ENCODE data around the gene TRIO.

- TF ChIP-seq EZH2 (IDR thresholded peaks at IDR 0.05): no peak
- TF ChIP-seq POLR2AphosphoS5 (IDR thresholded peaks at IDR 0.05; ENCODE audit: borderline replicate concordance, low read depth, low read length): no peak
These were observed 184.5 kb downstream of the TRIO start for GRCh38 chr5:14327624-14328023.
